Measurements from ENCODE around the gene ARID5A. TPM values are rescaled to one million over a fixed set of nuclear protein-coding genes. Genes with fewer than 3 reads are reported as not detected.

The ARID5A gene
- polyA plus RNA-seq, 1 donor from 2014 or later: not detected

DNA sequence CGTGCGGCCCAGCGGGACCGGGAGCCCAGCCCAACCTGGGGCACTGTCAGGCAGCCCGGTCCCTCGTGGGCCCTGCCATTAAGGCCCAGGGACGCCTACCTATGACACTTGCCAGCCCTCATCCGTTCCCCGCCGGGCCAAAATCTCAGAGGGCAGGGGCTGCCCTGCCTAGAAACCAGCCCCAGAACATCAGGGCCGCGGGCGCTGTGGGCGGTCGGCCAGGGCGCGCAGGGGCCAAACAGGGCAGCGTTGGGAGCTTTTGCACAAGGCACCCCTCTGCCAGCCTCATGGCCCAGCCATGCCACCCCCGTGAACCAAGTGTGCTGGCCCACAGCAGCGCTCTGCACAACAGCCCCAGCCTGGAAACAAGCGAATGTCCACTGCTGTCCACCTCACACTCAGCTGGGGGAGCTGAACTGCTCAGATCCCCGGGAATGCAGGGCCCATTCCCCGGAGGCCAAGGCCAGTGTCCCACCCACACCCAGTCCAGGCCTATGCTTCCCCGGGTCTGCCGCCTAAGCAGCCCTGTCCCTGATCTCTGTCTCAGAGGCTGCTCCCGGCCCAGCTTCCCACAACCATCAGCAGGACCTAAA, 27.9 kb upstream of the ARID5A start:
- H3K4me3 ChIP-seq (ENCODE audit: low read length): no peak overlapping the region

DNA sequence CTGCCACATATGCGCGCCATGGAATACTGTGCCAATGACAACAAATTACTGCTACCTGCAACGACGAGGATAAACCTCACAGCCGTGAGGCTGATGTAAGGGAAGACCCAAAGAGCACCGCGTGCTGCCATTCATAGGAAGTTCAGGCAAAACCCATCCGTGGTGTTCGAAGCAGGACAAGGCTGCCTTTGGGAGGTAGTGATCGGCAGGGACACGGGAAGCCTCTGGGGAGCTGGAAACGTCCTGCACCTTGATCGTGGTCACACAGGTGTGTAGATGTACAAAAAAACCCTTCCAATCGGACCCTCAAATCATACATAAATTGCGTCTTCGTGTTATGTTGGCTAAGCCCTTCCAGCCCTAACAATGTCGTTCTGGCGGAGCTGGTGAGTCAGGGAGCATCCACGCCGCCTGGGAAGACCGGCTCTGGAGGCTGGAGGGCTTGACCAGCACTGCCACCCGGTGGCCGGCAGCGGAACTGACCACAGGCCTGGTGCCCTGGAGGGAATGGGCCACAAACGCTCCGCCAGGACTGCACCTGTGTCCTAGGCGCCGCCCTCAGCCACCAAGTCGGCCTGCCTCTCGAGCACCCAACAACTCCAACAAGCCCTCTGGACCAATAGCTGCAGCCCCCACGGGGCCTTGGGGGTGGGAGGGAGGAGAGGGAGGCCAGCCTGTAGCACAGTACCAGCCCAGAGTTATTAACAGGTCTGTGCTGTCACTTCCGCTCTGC, 27.3 kb upstream of the ARID5A start:
- no peak overlapping the region for H3K27ac ChIP-seq (ENCODE audit: low read length)
- TF ChIP-seq EP300 (conservative IDR thresholded peaks at IDR 0.05; ENCODE audit: poor library complexity, severe bottlenecking) (no peak), TAF1 (IDR thresholded peaks at IDR 0.05; ENCODE audit: low read depth) (no peak), SMC3 (conservative IDR thresholded peaks at IDR 0.05; ENCODE audit: poor library complexity) (peak; percentile 78), EZH2 (IDR thresholded peaks at IDR 0.05; ENCODE audit: borderline replicate concordance, insufficient read depth, low read length, poor library complexity, severe bottlenecking) (no peak), RAD21 (conservative IDR thresholded peaks at IDR 0.05) (peak; percentile 81)
- TF ChIP-seq, protein P1, sequence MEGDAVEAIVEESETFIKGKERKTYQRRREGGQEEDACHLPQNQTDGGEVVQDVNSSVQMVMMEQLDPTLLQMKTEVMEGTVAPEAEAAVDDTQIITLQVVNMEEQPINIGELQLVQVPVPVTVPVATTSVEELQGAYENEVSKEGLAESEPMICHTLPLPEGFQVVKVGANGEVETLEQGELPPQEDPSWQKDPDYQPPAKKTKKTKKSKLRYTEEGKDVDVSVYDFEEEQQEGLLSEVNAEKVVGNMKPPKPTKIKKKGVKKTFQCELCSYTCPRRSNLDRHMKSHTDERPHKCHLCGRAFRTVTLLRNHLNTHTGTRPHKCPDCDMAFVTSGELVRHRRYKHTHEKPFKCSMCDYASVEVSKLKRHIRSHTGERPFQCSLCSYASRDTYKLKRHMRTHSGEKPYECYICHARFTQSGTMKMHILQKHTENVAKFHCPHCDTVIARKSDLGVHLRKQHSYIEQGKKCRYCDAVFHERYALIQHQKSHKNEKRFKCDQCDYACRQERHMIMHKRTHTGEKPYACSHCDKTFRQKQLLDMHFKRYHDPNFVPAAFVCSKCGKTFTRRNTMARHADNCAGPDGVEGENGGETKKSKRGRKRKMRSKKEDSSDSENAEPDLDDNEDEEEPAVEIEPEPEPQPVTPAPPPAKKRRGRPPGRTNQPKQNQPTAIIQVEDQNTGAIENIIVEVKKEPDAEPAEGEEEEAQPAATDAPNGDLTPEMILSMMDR (IDR thresholded peaks at IDR 0.05; ENCODE audit: poor library complexity, severe bottlenecking): peak; percentile 78
- no peaks in the 10 kb centered on the region for H3F3A ChIP-seq (ENCODE audit: insufficient read depth, low read length, poor library complexity, severe bottlenecking)
- no peak overlapping the region for H3K9ac ChIP-seq (ENCODE audit: low read length)
- H3K4me3 ChIP-seq (ENCODE audit: low read length): no peak overlapping the region
- H3K27me3 ChIP-seq (ENCODE audit: insufficient read depth, low read depth, low read length): no peaks in the 10 kb centered on the region
- no peaks in the 10 kb centered on the region for H4K20me1 ChIP-seq (ENCODE audit: insufficient read depth)
- no peaks in the 10 kb centered on the region for H3K79me2 ChIP-seq (replicated peaks; ENCODE audit: insufficient read depth, low read length)
- no peak overlapping the region for H3K4me2 ChIP-seq (ENCODE audit: low read length)
- H3K9me3 ChIP-seq (ENCODE audit: low read length): no peaks in the 10 kb centered on the region
- no peak overlapping the region for H2AFZ ChIP-seq (ENCODE audit: low read depth, low read length)
- H3K9me2 ChIP-seq (ENCODE audit: insufficient read depth, low read length): no peaks in the 10 kb centered on the region
- no peaks in the 10 kb centered on the region for H3K36me3 ChIP-seq (ENCODE audit: insufficient read depth, low read length)

More for the DNA sequence above, 27.9 kb upstream of the ARID5A start:
- no peaks in the 10 kb centered on the region for H3K9me3 ChIP-seq (ENCODE audit: low read length)
- no peaks in the 10 kb centered on the region for H3K27me3 ChIP-seq (ENCODE audit: insufficient read depth, low read depth, low read length)
- no peak overlapping the region for H3K4me2 ChIP-seq (ENCODE audit: low read length)
- no peak overlapping the region for H2AFZ ChIP-seq (ENCODE audit: low read depth, low read length)
- no peaks in the 10 kb centered on the region for H3K9me2 ChIP-seq (ENCODE audit: insufficient read depth, low read length)
- H3F3A ChIP-seq (ENCODE audit: insufficient read depth, low read length, poor library complexity, severe bottlenecking): no peaks in the 10 kb centered on the region
- H3K27ac ChIP-seq (ENCODE audit: low read length): no peak overlapping the region
- no peaks in the 10 kb centered on the region for H4K20me1 ChIP-seq (ENCODE audit: insufficient read depth)
- TF ChIP-seq, protein P1 (IDR thresholded peaks at IDR 0.05; ENCODE audit: poor library complexity, severe bottlenecking): no peak
- TF ChIP-seq POLR2AphosphoS5 (IDR thresholded peaks at IDR 0.05) (no peak), EP300 (conservative IDR thresholded peaks at IDR 0.05; ENCODE audit: poor library complexity, severe bottlenecking) (no peak), EZH2 (IDR thresholded peaks at IDR 0.05; ENCODE audit: borderline replicate concordance, insufficient read depth, low read length, poor library complexity, severe bottlenecking) (no peak)
- TF ChIP-seq, protein P2, sequence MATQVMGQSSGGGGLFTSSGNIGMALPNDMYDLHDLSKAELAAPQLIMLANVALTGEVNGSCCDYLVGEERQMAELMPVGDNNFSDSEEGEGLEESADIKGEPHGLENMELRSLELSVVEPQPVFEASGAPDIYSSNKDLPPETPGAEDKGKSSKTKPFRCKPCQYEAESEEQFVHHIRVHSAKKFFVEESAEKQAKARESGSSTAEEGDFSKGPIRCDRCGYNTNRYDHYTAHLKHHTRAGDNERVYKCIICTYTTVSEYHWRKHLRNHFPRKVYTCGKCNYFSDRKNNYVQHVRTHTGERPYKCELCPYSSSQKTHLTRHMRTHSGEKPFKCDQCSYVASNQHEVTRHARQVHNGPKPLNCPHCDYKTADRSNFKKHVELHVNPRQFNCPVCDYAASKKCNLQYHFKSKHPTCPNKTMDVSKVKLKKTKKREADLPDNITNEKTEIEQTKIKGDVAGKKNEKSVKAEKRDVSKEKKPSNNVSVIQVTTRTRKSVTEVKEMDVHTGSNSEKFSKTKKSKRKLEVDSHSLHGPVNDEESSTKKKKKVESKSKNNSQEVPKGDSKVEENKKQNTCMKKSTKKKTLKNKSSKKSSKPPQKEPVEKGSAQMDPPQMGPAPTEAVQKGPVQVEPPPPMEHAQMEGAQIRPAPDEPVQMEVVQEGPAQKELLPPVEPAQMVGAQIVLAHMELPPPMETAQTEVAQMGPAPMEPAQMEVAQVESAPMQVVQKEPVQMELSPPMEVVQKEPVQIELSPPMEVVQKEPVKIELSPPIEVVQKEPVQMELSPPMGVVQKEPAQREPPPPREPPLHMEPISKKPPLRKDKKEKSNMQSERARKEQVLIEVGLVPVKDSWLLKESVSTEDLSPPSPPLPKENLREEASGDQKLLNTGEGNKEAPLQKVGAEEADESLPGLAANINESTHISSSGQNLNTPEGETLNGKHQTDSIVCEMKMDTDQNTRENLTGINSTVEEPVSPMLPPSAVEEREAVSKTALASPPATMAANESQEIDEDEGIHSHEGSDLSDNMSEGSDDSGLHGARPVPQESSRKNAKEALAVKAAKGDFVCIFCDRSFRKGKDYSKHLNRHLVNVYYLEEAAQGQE (IDR thresholded peaks at IDR 0.05; ENCODE audit: borderline replicate concordance): no peak
- H3K36me3 ChIP-seq (ENCODE audit: insufficient read depth, low read length): no peaks in the 10 kb centered on the region
- H3K79me2 ChIP-seq (replicated peaks; ENCODE audit: insufficient read depth, low read length): no peaks in the 10 kb centered on the region
- H3K9ac ChIP-seq (ENCODE audit: low read length): no peak overlapping the region
